ENCODE measurements around the gene SEC14L1.
"Not testable (repeated sequence)": the region's sequence is repeated elsewhere in the genome, so short reads cannot be mapped to it uniquely, and the experiment has no call there.

The SEC14L1 gene

DNA sequence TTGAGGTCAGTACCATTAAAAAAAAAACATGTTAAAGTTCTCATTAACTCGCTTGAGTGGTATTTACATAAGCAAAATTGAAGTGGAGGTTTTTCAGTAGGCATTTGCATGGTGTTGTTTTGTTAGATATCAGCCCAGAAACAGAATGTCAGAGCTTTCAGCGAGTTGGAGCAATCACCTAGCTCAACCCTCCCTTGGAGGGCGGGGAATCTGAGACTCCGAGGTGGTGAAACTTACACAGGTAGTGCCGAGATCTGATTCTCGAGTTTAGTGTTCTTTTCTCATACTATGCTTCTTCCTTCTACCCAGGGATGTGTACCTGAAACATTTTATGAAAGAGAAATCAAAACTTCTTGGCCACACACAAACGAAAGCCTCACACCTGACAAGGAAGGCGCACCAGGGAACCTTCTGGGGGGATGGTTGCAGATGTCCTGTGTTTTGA lies 6.6 kb downstream of the SEC14L1 start:
- H3K9ac ChIP-seq (ENCODE audit: low read length) = peak overlapping the region; percentile 36
- H3K36me3 ChIP-seq (ENCODE audit: control insufficient read depth, insufficient read depth, low read length) = no peaks in the 10 kb centered on the region
- H3K27me3 ChIP-seq (ENCODE audit: control insufficient read depth, insufficient read depth, low read length) = no peaks in the 10 kb centered on the region
- peak overlapping the region; percentile 1 for H3K4me3 ChIP-seq (ENCODE audit: low read length)
- no peaks in the 10 kb centered on the region for H3K9me3 ChIP-seq (ENCODE audit: control insufficient read depth, low read length)
- H3K4me1 ChIP-seq (ENCODE audit: control insufficient read depth, insufficient read depth, low read length) = peaks cover 19% of the 10 kb centered on the region

DNA sequence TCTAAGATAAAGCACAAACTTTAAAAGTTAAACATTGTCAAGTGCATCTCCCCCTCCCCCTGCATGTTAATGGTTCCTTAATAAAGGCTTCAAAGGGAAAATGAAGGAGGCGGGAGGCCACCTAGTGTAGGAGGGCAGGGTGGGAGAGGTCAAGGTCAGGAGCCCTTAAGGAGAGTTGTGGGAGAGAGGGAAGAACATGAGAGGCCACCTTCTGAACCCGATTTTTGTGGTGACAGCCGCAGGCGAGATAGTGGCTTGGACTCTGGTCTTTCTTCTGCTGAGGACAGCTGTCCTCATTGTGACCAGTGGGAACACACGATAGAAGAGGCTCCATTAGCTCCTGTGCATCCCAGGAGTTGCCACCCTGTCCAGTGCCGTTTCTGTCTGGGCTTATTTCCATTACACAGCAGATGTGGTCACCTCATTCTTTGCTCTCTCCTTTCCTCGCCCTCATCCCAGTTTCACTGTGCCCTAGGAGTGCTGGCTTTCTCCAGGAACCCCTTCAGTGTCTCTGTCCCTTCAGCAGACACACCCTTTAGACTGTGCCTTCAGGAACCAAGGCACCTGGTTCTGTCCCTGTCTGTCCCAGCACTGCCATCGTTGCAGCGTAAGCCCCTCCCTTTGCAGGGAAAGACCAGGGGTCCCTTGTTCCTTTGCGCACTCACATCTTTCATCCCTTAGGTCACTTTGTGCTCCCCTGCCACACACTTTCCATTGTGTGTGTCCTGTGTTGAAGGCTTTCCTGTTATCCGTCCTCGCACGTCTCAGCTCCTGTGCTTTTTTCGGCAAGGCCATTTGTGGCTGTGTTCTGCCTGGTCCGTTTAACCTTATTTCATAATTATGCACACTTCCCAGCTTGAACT lies 7.5 kb downstream of the SEC14L1 start:
- no peaks in the 10 kb centered on the region for H3K36me3 ChIP-seq (ENCODE audit: control insufficient read depth, insufficient read depth, low read length)
- H3K4me1 ChIP-seq (ENCODE audit: control insufficient read depth, insufficient read depth, low read length) = peaks cover 14% of the 10 kb centered on the region
- H3K9me3 ChIP-seq (ENCODE audit: control insufficient read depth, low read length) = no peaks in the 10 kb centered on the region
- no peaks in the 10 kb centered on the region for H3K27me3 ChIP-seq (ENCODE audit: control insufficient read depth, insufficient read depth, low read length)
- no peak overlapping the region for H3K4me3 ChIP-seq (ENCODE audit: low read length)
- H3K9ac ChIP-seq (ENCODE audit: low read length) = no peak overlapping the region

- Histone ChIP-seq H3K4me1 (ENCODE audit: control insufficient read depth, insufficient read depth, low read length) (peaks cover 14% of the 10 kb centered on the region), H3K9me3 (ENCODE audit: control insufficient read depth, low read length) (no peaks in the 10 kb centered on the region), H3K4me3 (ENCODE audit: low read length) (no peak overlapping the region), H3K27me3 (ENCODE audit: control insufficient read depth, insufficient read depth, low read length) (no peaks in the 10 kb centered on the region), H3K9ac (ENCODE audit: low read length) (no peak overlapping the region), H3K36me3 (ENCODE audit: control insufficient read depth, insufficient read depth, low read length) (no peaks in the 10 kb centered on the region)
These were observed 8.3 kb downstream of the SEC14L1 start for GRCh38 chr17:77148940-77149510.

DNA sequence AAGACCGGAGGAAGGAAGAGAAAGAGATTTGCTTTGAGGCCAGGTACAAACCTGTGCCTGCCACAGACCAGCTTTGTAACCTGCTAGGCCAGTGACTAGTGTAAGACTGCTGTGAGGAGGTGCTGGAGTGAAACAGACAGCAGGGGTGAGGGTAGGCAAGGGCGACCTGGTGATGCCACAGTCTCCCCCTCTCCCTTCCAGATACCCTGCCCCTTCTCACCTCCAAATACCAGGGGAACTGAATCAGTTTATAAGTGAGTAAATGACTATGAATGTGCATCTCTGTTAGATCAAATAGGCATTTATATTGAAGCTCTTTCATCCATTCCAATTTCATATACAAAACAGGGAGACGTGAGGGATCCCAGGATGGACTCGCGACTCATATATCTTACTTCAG lies 9.4 kb downstream of the SEC14L1 start:
- H3K9ac ChIP-seq (ENCODE audit: low read length) = no peak overlapping the region
- H3K4me1 ChIP-seq (ENCODE audit: control insufficient read depth, insufficient read depth, low read length) = peaks cover 18% of the 10 kb centered on the region
- H3K4me3 ChIP-seq (ENCODE audit: low read length) = no peak overlapping the region
- H3K27me3 ChIP-seq (ENCODE audit: control insufficient read depth, insufficient read depth, low read length) = no peaks in the 10 kb centered on the region
- H3K36me3 ChIP-seq (ENCODE audit: control insufficient read depth, insufficient read depth, low read length) = no peaks in the 10 kb centered on the region
- no peaks in the 10 kb centered on the region for H3K9me3 ChIP-seq (ENCODE audit: control insufficient read depth, low read length)

DNA sequence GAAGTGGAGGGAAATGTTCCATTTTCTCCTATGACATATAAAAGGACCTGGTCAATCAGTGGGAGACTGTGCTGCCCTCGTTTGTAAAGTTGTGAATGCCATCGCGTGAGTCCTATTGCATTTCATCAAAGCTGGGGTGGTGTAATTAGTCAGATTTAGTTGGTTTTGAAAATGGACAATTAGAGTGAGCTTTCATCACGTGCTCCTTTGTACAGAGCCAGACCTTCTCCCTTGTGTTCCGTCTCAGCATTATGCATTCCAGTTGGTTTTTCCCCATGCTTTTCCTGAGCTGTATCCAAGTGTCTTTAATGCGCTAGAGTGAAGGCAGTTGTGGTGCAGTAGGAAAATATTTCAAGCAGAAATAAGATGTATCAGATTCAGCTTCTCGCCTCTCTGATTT lies 10.4 kb downstream of the SEC14L1 start:
- no peaks in the 10 kb centered on the region for H3K36me3 ChIP-seq (ENCODE audit: control insufficient read depth, insufficient read depth, low read length)

GRCh38 chr17:77152056-77152455 lies 11.3 kb downstream of the SEC14L1 start:
- not testable (repeated sequence) for H3K36me3 ChIP-seq (ENCODE audit: control insufficient read depth, insufficient read depth, low read length); H3K4me1 ChIP-seq (ENCODE audit: control insufficient read depth, insufficient read depth, low read length); H3K9me3 ChIP-seq (ENCODE audit: control insufficient read depth, low read length); H3K27me3 ChIP-seq (ENCODE audit: control insufficient read depth, insufficient read depth, low read length); H3K4me3 ChIP-seq (ENCODE audit: low read length); H3K9ac ChIP-seq (ENCODE audit: low read length)

More for the DNA sequence above, 10.4 kb downstream of the SEC14L1 start:
- peaks cover 9% of the 10 kb centered on the region for H3K4me1 ChIP-seq (ENCODE audit: control insufficient read depth, insufficient read depth, low read length)
- H3K4me3 ChIP-seq (ENCODE audit: low read length) = no peak overlapping the region
- H3K27me3 ChIP-seq (ENCODE audit: control insufficient read depth, insufficient read depth, low read length) = no peaks in the 10 kb centered on the region
- no peak overlapping the region for H3K9ac ChIP-seq (ENCODE audit: low read length)
- no peaks in the 10 kb centered on the region for H3K9me3 ChIP-seq (ENCODE audit: control insufficient read depth, low read length)

DNA sequence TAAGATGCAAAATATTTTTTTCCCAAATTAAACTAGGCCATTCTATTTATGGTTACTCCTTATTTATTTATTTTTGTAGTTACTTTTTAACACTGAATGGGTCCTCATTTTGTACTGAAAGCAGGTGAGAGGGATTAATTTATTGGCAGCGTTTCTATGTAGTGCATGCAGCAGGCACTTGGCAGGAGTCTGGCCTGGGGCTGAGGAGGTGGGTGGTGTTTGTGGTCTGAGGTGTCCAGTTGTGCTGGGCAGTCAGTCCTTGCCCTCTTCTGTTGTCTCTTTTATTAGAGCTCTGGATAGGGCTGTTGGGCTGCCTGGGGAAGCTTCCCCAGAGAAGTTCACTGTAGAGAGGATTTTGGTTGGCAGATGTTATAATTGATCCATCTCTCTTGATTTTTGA lies 12.7 kb downstream of the SEC14L1 start:
- Histone ChIP-seq H3K27me3 (ENCODE audit: control insufficient read depth, insufficient read depth, low read length) (no peaks in the 10 kb centered on the region), H3K4me3 (ENCODE audit: low read length) (no peak overlapping the region), H3K9me3 (ENCODE audit: control insufficient read depth, low read length) (no peaks in the 10 kb centered on the region), H3K36me3 (ENCODE audit: control insufficient read depth, insufficient read depth, low read length) (no peaks in the 10 kb centered on the region), H3K9ac (ENCODE audit: low read length) (no peak overlapping the region), H3K4me1 (ENCODE audit: control insufficient read depth, insufficient read depth, low read length) (peaks cover 4% of the 10 kb centered on the region)

GRCh38 chr17:77153999-77154586 lies 13.3 kb downstream of the SEC14L1 start:
- H3K4me3 ChIP-seq (ENCODE audit: low read length) = no peak overlapping the region
- H3K27me3 ChIP-seq (ENCODE audit: control insufficient read depth, insufficient read depth, low read length) = no peaks in the 10 kb centered on the region
- H3K36me3 ChIP-seq (ENCODE audit: control insufficient read depth, insufficient read depth, low read length) = no peaks in the 10 kb centered on the region
- H3K9ac ChIP-seq (ENCODE audit: low read length) = no peak overlapping the region
- H3K4me1 ChIP-seq (ENCODE audit: control insufficient read depth, insufficient read depth, low read length) = peaks cover 4% of the 10 kb centered on the region
- no peaks in the 10 kb centered on the region for H3K9me3 ChIP-seq (ENCODE audit: control insufficient read depth, low read length)

- peaks cover 6% of the 10 kb centered on the region for H3K4me1 ChIP-seq (ENCODE audit: control insufficient read depth, insufficient read depth, low read length)
- H3K27me3 ChIP-seq (ENCODE audit: control insufficient read depth, insufficient read depth, low read length) = no peaks in the 10 kb centered on the region
- H3K9ac ChIP-seq (ENCODE audit: low read length) = no peak overlapping the region
- no peak overlapping the region for H3K4me3 ChIP-seq (ENCODE audit: low read length)
- H3K36me3 ChIP-seq (ENCODE audit: control insufficient read depth, insufficient read depth, low read length) = no peaks in the 10 kb centered on the region
- no peaks in the 10 kb centered on the region for H3K9me3 ChIP-seq (ENCODE audit: control insufficient read depth, low read length)
These were observed 14.4 kb downstream of the SEC14L1 start for GRCh38 chr17:77155125-77155524.

- not testable (repeated sequence) for H3K9me3 ChIP-seq (ENCODE audit: control insufficient read depth, low read length); H3K4me3 ChIP-seq (ENCODE audit: low read length); H3K27me3 ChIP-seq (ENCODE audit: control insufficient read depth, insufficient read depth, low read length); H3K36me3 ChIP-seq (ENCODE audit: control insufficient read depth, insufficient read depth, low read length); H3K9ac ChIP-seq (ENCODE audit: low read length)
- peaks cover 13% of the 10 kb centered on the region for H3K4me1 ChIP-seq (ENCODE audit: control insufficient read depth, insufficient read depth, low read length)
These were observed 17.0 kb downstream of the SEC14L1 start for GRCh38 chr17:77157766-77158165.

GRCh38 chr17:77160091-77160874 lies 19.5 kb downstream of the SEC14L1 start:
- no peaks in the 10 kb centered on the region for H3K36me3 ChIP-seq (ENCODE audit: control insufficient read depth, insufficient read depth, low read length)
- peaks cover 18% of the 10 kb centered on the region for H3K4me1 ChIP-seq (ENCODE audit: control insufficient read depth, insufficient read depth, low read length)
- H3K9ac ChIP-seq (ENCODE audit: low read length) = no peak overlapping the region
- no peaks in the 10 kb centered on the region for H3K9me3 ChIP-seq (ENCODE audit: control insufficient read depth, low read length)
- H3K4me3 ChIP-seq (ENCODE audit: low read length) = no peak overlapping the region
- H3K27me3 ChIP-seq (ENCODE audit: control insufficient read depth, insufficient read depth, low read length) = no peaks in the 10 kb centered on the region

Measured in mucosa of stomach (tissue), 1 donor.